ENCODE measurements around the gene GPRC5A. TPM values are rescaled to one million over a fixed set of nuclear protein-coding genes. Genes with fewer than 3 reads are reported as not detected.

GPRC5A gene
- total and polyA plus RNA-seq, 2 of the 13 experiments (the other 11 are each of a cell fraction or from before 2014, with no cell fraction given): 0.27 to 3.0 TPM

DNA sequence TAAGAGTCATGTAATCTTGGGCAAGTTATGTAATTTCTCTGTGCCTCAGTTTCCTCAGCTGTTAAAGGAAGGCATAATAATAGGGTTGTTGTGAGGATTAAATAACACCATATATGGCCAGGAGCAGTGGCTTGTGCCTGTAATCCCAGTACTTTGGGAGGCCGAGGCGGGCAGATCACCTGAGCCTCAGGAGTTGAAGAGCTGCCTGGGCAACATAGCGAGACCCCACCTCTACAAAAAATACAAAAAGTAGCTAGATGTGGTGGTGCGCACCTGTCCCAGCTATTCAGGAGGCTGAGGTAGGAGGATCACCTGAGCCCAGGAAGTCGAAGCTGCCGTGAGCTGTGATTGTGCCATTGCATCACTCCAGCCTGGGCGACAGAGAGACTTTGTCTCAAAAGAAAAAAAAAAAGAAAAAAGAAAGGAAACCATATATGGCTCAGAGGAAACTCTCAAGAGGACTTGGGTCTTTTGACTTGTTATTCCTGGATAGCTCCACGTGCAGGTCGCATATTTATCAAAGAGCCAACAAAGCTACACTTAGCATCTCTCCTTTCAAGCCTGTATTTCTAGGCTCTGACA lies 6.9 kb downstream of the GPRC5A start:
- ChIA-PET POLR2A (no interaction called here), CTCF (ENCODE audit: low intra/inter-chr PET ratio, low total read pairs) (no interaction called here)
- no TSS peak for BruUV-seq (replicated peaks)
- 48% methylated on average over 9 of the region's 9 CpGs for WGBS (ENCODE audit: low lambda C conversion rate)
- no peak overlapping the region for H3K27ac ChIP-seq (ENCODE audit: extremely low read length, insufficient read depth, low read length)
- peaks cover 1 to 10% of the 10 kb centered on the region in 2 experiments; a peak in 3 of 5 replicates for H3K27me3 ChIP-seq (ENCODE audit: control insufficient read depth in 1 of 2, insufficient read depth in 2 of 2, low read length in 2 of 2)
- FAIRE-seq (no peak), ATAC-seq (no peak), DNase-seq (ENCODE audit: low spot score) (no peak)
- H2AFZ ChIP-seq (ENCODE audit: low read length): no peak overlapping the region
- no peaks in the 10 kb centered on the region for H3K36me3 ChIP-seq (replicated peaks in 1 of 2; ENCODE audit: control insufficient read depth in 1 of 2, insufficient read depth in 2 of 2, low read length in 2 of 2)
- TF ChIP-seq, protein P1, sequence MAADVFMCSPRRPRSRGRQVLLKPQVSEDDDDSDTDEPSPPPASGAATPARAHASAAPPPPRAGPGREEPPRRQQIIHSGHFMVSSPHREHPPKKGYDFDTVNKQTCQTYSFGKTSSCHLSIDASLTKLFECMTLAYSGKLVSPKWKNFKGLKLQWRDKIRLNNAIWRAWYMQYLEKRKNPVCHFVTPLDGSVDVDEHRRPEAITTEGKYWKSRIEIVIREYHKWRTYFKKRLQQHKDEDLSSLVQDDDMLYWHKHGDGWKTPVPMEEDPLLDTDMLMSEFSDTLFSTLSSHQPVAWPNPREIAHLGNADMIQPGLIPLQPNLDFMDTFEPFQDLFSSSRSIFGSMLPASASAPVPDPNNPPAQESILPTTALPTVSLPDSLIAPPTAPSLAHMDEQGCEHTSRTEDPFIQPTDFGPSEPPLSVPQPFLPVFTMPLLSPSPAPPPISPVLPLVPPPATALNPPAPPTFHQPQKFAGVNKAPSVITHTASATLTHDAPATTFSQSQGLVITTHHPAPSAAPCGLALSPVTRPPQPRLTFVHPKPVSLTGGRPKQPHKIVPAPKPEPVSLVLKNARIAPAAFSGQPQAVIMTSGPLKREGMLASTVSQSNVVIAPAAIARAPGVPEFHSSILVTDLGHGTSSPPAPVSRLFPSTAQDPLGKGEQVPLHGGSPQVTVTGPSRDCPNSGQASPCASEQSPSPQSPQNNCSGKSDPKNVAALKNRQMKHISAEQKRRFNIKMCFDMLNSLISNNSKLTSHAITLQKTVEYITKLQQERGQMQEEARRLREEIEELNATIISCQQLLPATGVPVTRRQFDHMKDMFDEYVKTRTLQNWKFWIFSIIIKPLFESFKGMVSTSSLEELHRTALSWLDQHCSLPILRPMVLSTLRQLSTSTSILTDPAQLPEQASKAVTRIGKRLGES (CRISPR knock-in tag; IDR thresholded peaks at IDR 0.05; ENCODE audit: borderline replicate concordance): no peak
- TF ChIP-seq, protein P2, sequence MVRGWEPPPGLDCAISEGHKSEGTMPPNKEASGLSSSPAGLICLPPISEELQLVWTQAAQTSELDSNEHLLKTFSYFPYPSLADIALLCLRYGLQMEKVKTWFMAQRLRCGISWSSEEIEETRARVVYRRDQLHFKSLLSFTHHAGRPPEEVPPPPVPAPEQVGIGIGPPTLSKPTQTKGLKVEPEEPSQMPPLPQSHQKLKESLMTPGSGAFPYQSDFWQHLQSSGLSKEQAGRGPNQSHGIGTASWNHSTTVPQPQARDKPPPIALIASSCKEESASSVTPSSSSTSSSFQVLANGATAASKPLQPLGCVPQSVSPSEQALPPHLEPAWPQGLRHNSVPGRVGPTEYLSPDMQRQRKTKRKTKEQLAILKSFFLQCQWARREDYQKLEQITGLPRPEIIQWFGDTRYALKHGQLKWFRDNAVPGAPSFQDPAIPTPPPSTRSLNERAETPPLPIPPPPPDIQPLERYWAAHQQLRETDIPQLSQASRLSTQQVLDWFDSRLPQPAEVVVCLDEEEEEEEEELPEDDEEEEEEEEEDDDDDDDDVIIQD (CRISPR knock-in tag; IDR thresholded peaks at IDR 0.05; ENCODE audit: low read depth): no peak
- TF ChIP-seq SMYD3 (CRISPR knock-in tag; IDR thresholded peaks at IDR 0.05): no peak
- no peak for TF ChIP-seq ERF (CRISPR knock-in tag; IDR thresholded peaks at IDR 0.05)
- no peak for TF ChIP-seq RFX5 (IDR thresholded peaks at IDR 0.05; ENCODE audit: low read depth, low read length)
- no peak for TF ChIP-seq POLR2G (IDR thresholded peaks at IDR 0.05; ENCODE audit: low read depth, low read length)
- TF ChIP-seq POLR2AphosphoS2 (IDR thresholded peaks at IDR 0.05; ENCODE audit: low read depth, low read length): no peak
- TF ChIP-seq, protein P3, sequence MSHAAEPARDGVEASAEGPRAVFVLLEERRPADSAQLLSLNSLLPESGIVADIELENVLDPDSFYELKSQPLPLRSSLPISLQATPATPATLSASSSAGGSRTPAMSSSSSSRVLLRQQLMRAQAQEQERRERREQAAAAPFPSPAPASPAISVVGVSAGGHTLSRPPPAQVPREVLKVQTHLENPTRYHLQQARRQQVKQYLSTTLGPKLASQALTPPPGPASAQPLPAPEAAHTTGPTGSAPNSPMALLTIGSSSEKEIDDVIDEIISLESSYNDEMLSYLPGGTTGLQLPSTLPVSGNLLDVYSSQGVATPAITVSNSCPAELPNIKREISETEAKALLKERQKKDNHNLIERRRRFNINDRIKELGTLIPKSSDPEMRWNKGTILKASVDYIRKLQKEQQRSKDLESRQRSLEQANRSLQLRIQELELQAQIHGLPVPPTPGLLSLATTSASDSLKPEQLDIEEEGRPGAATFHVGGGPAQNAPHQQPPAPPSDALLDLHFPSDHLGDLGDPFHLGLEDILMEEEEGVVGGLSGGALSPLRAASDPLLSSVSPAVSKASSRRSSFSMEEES (CRISPR knock-in tag; IDR thresholded peaks at IDR 0.05): no peak
- TF ChIP-seq MBNL3 (CRISPR knock-in tag; conservative IDR thresholded peaks at IDR 0.05): no peak
- TF ChIP-seq SP1 (IDR thresholded peaks at IDR 0.05): no peak
- TF ChIP-seq SP1 (CRISPR knock-in tag; IDR thresholded peaks at IDR 0.05): no peak
- TF ChIP-seq, protein P4, sequence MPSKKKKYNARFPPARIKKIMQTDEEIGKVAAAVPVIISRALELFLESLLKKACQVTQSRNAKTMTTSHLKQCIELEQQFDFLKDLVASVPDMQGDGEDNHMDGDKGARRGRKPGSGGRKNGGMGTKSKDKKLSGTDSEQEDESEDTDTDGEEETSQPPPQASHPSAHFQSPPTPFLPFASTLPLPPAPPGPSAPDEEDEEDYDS (CRISPR knock-in tag; IDR thresholded peaks at IDR 0.05): no peak
- TF ChIP-seq, protein P5, sequence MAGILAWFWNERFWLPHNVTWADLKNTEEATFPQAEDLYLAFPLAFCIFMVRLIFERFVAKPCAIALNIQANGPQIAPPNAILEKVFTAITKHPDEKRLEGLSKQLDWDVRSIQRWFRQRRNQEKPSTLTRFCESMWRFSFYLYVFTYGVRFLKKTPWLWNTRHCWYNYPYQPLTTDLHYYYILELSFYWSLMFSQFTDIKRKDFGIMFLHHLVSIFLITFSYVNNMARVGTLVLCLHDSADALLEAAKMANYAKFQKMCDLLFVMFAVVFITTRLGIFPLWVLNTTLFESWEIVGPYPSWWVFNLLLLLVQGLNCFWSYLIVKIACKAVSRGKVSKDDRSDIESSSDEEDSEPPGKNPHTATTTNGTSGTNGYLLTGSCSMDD (CRISPR knock-in tag; IDR thresholded peaks at IDR 0.05): no peak
- TF ChIP-seq ZNF382 (CRISPR knock-in tag; IDR thresholded peaks at IDR 0.05; ENCODE audit: borderline replicate concordance): no peak
- no peak for TF ChIP-seq SRSF4 (IDR thresholded peaks at IDR 0.05; ENCODE audit: low read depth, low read length, poor library complexity, severe bottlenecking)
- TF ChIP-seq NR2F1 (CRISPR knock-in tag; IDR thresholded peaks at IDR 0.05): no peak
- TF ChIP-seq PCBP2 (optimal IDR thresholded peaks at IDR 0.05; ENCODE audit: low read depth, low read length, poor library complexity, severe bottlenecking): no peak
- no peak for TF ChIP-seq KDM2A (CRISPR knock-in tag; IDR thresholded peaks at IDR 0.05; ENCODE audit: borderline replicate concordance, low read depth)
- in situ Hi-C loops (cut with HindIII; ENCODE audit: extremely low pct_ligation_motif_present, low pct_unique_long_range_greater_than_20kb): no loop called here
- no peaks in the 10 kb centered on the region for H3K79me2 ChIP-seq (ENCODE audit: insufficient read depth, low read length)
- H3K4me2 ChIP-seq (ENCODE audit: low read depth, low read length): no peak overlapping the region
- H3K4me3 ChIP-seq (replicated peaks in 1 of 3; ENCODE audit: insufficient read depth in 1 of 3, low read depth in 2 of 3, low read length in 3 of 3): no peak overlapping the region
- no peak overlapping the region for H3K9ac ChIP-seq (ENCODE audit: insufficient read depth, low read depth, low read length)
- intact Hi-C loops (cut with micrococcal nuclease; ENCODE audit: unreplicated experiment): no loop called here
- H4K20me1 ChIP-seq (ENCODE audit: insufficient read depth, low read length): no peaks in the 10 kb centered on the region
- no peaks in the 10 kb centered on the region for H3K9me3 ChIP-seq (ENCODE audit: low read length)
- 0 out of 2 replicates have a peak, but pooled peaks cover 9% of the 10 kb centered on the region for H3K4me1 ChIP-seq (ENCODE audit: insufficient read depth, low read length)
